Omental fat pad (tissue), 4 donors: ENCODE measurements around the gene TERB1. TPM values are rescaled to one million over a fixed set of nuclear protein-coding genes. Genes with fewer than 3 reads are reported as not detected.

Experiments
- ATAC-seq: fragments of 150-250 bp; one replicate; pipeline ENCODE4 v1.9.1; 2016; ENCODE audit warnings: mild to moderate bottlenecking, moderate library complexity; ENCODE audit not compliant: low FRiP score
- DNase-seq: peaks from one replicate; pipeline ENCODE4 v3.0.0-alpha.2; 2019; ENCODE audit warnings: low spot score
- total RNA-seq, 4 donors: library from RNA; depleted of rRNA; stranded (reverse); fragments of >200 nt; gene quantifications; one replicate each; pipeline ENCODE4 v1.1.0, GENCODE V29; 2016
- TF ChIP-seq, protein P1 (sequence below), 3 donors: fragments of 450-650 bp; IDR thresholded peaks; one replicate each; pipeline ENCODE4 v1.5.1; 2016 to 2017; ENCODE audit warnings: antibody characterized with exemption in 3 of 3, mild to moderate bottlenecking in 3 of 3, moderate library complexity in 2 of 3

The TERB1 gene
- total RNA-seq, 4 donors from 2014 or later, result not detected

- DNase-seq, result no peak
- ATAC-seq, result peak; percentile 99
- TF ChIP-seq, protein P1, sequence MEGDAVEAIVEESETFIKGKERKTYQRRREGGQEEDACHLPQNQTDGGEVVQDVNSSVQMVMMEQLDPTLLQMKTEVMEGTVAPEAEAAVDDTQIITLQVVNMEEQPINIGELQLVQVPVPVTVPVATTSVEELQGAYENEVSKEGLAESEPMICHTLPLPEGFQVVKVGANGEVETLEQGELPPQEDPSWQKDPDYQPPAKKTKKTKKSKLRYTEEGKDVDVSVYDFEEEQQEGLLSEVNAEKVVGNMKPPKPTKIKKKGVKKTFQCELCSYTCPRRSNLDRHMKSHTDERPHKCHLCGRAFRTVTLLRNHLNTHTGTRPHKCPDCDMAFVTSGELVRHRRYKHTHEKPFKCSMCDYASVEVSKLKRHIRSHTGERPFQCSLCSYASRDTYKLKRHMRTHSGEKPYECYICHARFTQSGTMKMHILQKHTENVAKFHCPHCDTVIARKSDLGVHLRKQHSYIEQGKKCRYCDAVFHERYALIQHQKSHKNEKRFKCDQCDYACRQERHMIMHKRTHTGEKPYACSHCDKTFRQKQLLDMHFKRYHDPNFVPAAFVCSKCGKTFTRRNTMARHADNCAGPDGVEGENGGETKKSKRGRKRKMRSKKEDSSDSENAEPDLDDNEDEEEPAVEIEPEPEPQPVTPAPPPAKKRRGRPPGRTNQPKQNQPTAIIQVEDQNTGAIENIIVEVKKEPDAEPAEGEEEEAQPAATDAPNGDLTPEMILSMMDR (IDR thresholded peaks at IDR 0.05), result peak in 1 of 3 donors; percentile 74
Measured at GRCh38 chr16:66830422-66831404, 29.3 kb upstream of the TERB1 start, which contains the start of gene NAE1. TSS of gene NAE1 (minus strand) at chr16:66830976. CDS start at chr16:66830899, 77 bp downstream.

DNA sequence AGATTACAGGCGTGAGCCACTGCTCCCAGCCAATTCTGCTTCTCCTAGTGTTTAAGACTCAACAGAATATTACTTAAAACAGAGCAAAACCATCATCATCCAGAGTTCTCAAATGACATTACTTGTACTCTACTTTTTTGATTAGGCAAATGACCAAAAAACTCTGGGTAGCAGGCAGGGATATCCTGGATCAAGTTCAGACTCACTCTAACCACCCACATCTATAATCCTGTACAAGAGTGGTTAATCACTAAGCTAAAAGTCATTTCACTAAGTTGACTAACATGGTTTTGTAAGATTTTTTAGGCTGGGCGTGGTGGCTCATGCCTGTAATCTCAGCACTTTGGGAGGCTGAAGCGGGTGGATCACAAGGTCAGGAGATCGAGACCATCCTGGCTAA, 22.6 kb upstream of the TERB1 start:
- TF ChIP-seq, protein P1 (IDR thresholded peaks at IDR 0.05), result no peak
- DNase-seq (no peak), ATAC-seq (no peak)

GRCh38 chr16:66814734-66815133, 13.3 kb upstream of the TERB1 start:
- DNase-seq, result no peak
- ATAC-seq, result no peak
- TF ChIP-seq, protein P1 (IDR thresholded peaks at IDR 0.05), result no peak

- ATAC-seq (no peak), DNase-seq (no peak)
- TF ChIP-seq, protein P1 (IDR thresholded peaks at IDR 0.05), result no peak
Measured at GRCh38 chr16:66811043-66811442, 9.7 kb upstream of the TERB1 start.

DNA sequence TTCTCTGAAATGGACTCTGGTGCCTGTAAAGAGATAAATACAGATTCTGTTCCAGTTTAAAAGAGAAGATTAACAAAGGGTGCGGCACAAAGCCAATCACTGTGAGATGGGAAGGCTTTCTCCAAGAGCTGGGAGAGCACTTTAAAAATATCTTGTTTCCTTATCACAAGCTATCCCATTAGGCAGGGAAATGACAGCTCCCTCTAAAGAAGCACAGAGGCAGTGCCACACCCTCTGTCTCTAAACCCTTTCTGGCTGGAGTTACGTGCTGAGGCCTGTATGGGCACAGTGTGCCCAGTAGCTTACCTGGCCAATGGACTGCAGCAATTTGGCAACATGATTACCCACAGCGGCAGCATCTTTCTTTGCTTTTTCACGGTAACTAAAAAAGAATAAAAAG, 9.0 kb upstream of the TERB1 start:
- no peak for ATAC-seq
- TF ChIP-seq, protein P1 (IDR thresholded peaks at IDR 0.05), result no peak
- DNase-seq, result no peak

GRCh38 chr16:66809765-66810164, 8.4 kb upstream of the TERB1 start:
- DNase-seq, result no peak
- TF ChIP-seq, protein P1 (IDR thresholded peaks at IDR 0.05), result no peak
- ATAC-seq, result no peak

- no peak for DNase-seq
- TF ChIP-seq, protein P1 (IDR thresholded peaks at IDR 0.05), result no peak
- no peak for ATAC-seq
Measured at GRCh38 chr16:66802159-66802558, 775 bp upstream of the TERB1 start.
